ENCODE results near the gene HMG20A.

Gene HMG20A

DNA sequence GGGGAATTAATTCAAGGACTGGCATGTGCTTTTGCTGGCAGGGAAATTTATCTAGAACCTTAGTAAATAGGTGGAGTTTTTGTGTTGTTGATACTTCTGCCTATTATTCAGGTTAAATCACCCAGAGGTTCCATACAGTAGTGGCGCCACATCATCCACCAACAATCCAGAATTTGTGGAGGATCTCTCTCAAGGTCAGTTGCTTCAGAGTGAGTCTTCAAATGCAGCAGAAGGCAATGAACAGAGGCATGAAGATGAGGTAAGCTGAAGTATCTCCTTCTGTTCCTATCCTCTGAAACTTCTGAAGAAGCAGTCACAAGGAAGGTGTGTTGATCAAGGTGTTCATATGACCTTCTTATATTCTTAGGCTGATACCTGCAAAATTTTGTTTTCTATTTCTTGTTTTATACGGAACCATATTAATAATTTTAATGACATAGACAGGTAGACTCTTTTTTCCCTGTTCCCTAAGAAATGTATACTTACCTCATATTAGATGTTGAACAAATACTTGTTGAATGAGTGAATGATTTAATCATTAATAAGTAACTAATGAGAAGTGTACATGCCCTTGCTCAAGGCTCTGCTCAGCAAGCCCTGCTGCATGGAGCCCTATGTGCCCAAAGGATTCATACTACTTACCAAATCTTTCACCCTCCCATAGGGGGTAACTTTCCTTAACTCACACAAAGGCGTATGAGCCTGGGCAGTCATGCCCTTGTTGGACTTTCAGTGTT, 43.6 kb downstream of the HMG20A start:
- Histone ChIP-seq H4K5ac (ENCODE audit: low read length) (no peak overlapping the region), H3K4ac (ENCODE audit: low read depth, low read length) (no peak overlapping the region), H3K56ac (ENCODE audit: low read length) (no peak overlapping the region), H2BK15ac (replicated peaks; ENCODE audit: low read depth) (no peak overlapping the region), H3K4me3 (ENCODE audit: low read length) (no peak overlapping the region), H3K27ac (ENCODE audit: low read depth, low read length) (no peak overlapping the region), H2BK5ac (ENCODE audit: low read length) (no peak overlapping the region), H3K9ac (ENCODE audit: low read length) (no peak overlapping the region), H3K23ac (ENCODE audit: low read length) (no peak overlapping the region), H3K79me2 (ENCODE audit: control insufficient read depth, insufficient read depth, low read length) (no peaks in the 10 kb centered on the region), H3K4me1 (ENCODE audit: control insufficient read depth, low read depth, low read length) (no peaks in the 10 kb centered on the region), H3K18ac (ENCODE audit: low read length) (no peak overlapping the region), H4K8ac (ENCODE audit: low read depth, low read length) (no peak overlapping the region), H3K36me3 (ENCODE audit: control insufficient read depth, insufficient read depth, low read length) (no peaks in the 10 kb centered on the region), H3K4me2 (ENCODE audit: low read length) (no peak overlapping the region), H2AK5ac (ENCODE audit: low read length) (no peak overlapping the region), H3K27me3 (ENCODE audit: insufficient read depth, low read length, poor library complexity) (no peaks in the 10 kb centered on the region), H2BK120ac (ENCODE audit: low read depth, low read length) (no peak overlapping the region), H3K79me1 (ENCODE audit: low read length) (no peaks in the 10 kb centered on the region)
- no peak for DNase-seq
- no CpG with 5 or more reads among the region's 3 CpGs for WGBS (ENCODE audit: extremely low coverage, insufficient coverage, low lambda C conversion rate)

DNA sequence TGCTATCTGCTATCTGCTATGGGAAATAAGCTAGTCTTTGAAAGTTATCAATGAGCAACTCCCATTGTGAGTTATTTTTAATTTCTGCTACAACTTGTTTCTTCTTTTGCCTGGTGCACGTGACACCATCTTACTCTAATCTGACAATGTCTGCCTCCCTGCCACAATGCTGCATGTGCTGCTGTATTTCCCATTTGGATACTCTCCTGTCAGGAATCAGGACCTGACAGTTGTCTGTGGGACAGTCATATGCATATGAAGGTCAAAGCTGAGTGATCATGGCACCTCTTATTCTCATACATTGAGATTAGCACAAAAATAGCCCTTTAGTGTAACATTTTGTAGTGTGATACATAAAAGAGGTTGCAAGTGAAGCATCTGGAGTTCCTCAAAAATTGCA, 45.8 kb downstream of the HMG20A start:
- Histone ChIP-seq H3K18ac (ENCODE audit: low read length) (no peak overlapping the region), H3K36me3 (ENCODE audit: control insufficient read depth, insufficient read depth, low read length) (no peaks in the 10 kb centered on the region), H3K27ac (ENCODE audit: low read depth, low read length) (no peak overlapping the region), H3K4me2 (ENCODE audit: low read length) (no peak overlapping the region), H3K9ac (ENCODE audit: low read length) (no peak overlapping the region), H2BK15ac (replicated peaks; ENCODE audit: low read depth) (no peak overlapping the region), H2AK5ac (ENCODE audit: low read length) (no peak overlapping the region), H4K8ac (ENCODE audit: low read depth, low read length) (no peak overlapping the region), H3K79me1 (ENCODE audit: low read length) (no peaks in the 10 kb centered on the region), H3K56ac (ENCODE audit: low read length) (no peak overlapping the region), H3K4me1 (ENCODE audit: control insufficient read depth, low read depth, low read length) (no peaks in the 10 kb centered on the region), H3K27me3 (ENCODE audit: insufficient read depth, low read length, poor library complexity) (no peaks in the 10 kb centered on the region), H2BK5ac (ENCODE audit: low read length) (no peak overlapping the region), H4K5ac (ENCODE audit: low read length) (no peak overlapping the region), H2BK120ac (ENCODE audit: low read depth, low read length) (no peak overlapping the region), H3K23ac (ENCODE audit: low read length) (no peak overlapping the region), H3K79me2 (ENCODE audit: control insufficient read depth, insufficient read depth, low read length) (no peaks in the 10 kb centered on the region), H3K4me3 (ENCODE audit: low read length) (no peak overlapping the region), H3K4ac (ENCODE audit: low read depth, low read length) (no peak overlapping the region)
- no peak for DNase-seq
- no CpG with 5 or more reads among the region's 1 CpG for WGBS (ENCODE audit: extremely low coverage, insufficient coverage, low lambda C conversion rate)

DNA sequence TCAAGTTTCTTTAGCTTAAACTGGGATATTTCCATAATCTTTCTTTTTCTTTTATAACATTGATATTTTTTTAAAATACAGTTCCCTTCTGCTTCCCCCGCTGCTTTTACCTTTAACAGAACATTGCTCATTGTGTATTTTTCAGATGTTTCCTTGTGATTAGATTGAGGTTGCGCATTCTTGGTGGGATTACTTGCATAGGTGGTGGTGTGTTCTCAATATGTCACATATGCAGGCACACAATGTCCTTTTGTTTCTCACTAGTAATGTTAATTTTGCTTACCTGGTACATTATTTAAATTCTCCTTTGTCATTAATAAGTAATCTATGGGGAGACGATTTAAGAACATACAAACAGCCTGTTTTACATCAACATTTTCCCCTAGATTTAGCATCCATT, 48.2 kb downstream of the HMG20A start:
- no peak overlapping the region for H3K4me2 ChIP-seq (ENCODE audit: low read length)
- H3K4ac ChIP-seq (ENCODE audit: low read depth, low read length) = no peak overlapping the region
- no peak overlapping the region for H3K4me3 ChIP-seq (ENCODE audit: low read length)
- H3K23ac ChIP-seq (ENCODE audit: low read length) = no peak overlapping the region
- H3K27ac ChIP-seq (ENCODE audit: low read depth, low read length) = no peak overlapping the region
- H3K36me3 ChIP-seq (ENCODE audit: control insufficient read depth, insufficient read depth, low read length) = no peaks in the 10 kb centered on the region
- H4K8ac ChIP-seq (ENCODE audit: low read depth, low read length) = no peak overlapping the region
- no peak overlapping the region for H2BK120ac ChIP-seq (ENCODE audit: low read depth, low read length)
- no peak overlapping the region for H4K5ac ChIP-seq (ENCODE audit: low read length)
- H2BK15ac ChIP-seq (replicated peaks; ENCODE audit: low read depth) = no peak overlapping the region
- no peaks in the 10 kb centered on the region for H3K79me1 ChIP-seq (ENCODE audit: low read length)
- H3K9ac ChIP-seq (ENCODE audit: low read length) = no peak overlapping the region
- DNase-seq = no peak
- H2BK5ac ChIP-seq (ENCODE audit: low read length) = no peak overlapping the region
- no peak overlapping the region for H2AK5ac ChIP-seq (ENCODE audit: low read length)
- H3K27me3 ChIP-seq (ENCODE audit: insufficient read depth, low read length, poor library complexity) = no peaks in the 10 kb centered on the region
- H3K4me1 ChIP-seq (ENCODE audit: control insufficient read depth, low read depth, low read length) = no peaks in the 10 kb centered on the region
- no peak overlapping the region for H3K56ac ChIP-seq (ENCODE audit: low read length)
- H3K18ac ChIP-seq (ENCODE audit: low read length) = no peak overlapping the region
- H3K79me2 ChIP-seq (ENCODE audit: control insufficient read depth, insufficient read depth, low read length) = no peaks in the 10 kb centered on the region
- no CpG with 5 or more reads among the region's 3 CpGs for WGBS (ENCODE audit: extremely low coverage, insufficient coverage, low lambda C conversion rate)

DNA sequence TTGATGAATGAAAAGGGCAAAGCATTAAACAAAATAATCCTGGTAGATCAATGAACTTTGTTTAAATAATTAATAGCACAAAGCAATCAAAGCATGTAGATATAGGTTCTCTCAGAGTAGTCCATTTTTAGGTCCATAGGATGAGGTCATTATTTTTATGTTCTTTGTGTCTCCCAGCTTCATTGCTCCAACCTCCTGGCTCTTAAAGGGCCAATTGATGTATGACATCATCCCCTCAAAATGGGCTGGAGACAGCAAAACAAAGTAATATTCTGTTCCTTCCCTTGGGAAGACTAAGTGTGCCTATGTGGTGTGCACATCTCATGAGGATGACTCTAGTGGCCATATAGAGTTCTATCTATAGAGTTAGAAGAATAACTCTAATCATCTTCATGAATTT, 49.5 kb downstream of the HMG20A start:
- DNase-seq = no peak
- no peaks in the 10 kb centered on the region for H3K27me3 ChIP-seq (ENCODE audit: insufficient read depth, low read length, poor library complexity)
- no peak overlapping the region for H2BK5ac ChIP-seq (ENCODE audit: low read length)
- no peak overlapping the region for H4K5ac ChIP-seq (ENCODE audit: low read length)
- H4K8ac ChIP-seq (ENCODE audit: low read depth, low read length) = peak overlapping the region; percentile 5
- H3K18ac ChIP-seq (ENCODE audit: low read length) = no peak overlapping the region
- H3K4me2 ChIP-seq (ENCODE audit: low read length) = no peak overlapping the region
- no peak overlapping the region for H3K27ac ChIP-seq (ENCODE audit: low read depth, low read length)
- no peaks in the 10 kb centered on the region for H3K36me3 ChIP-seq (ENCODE audit: control insufficient read depth, insufficient read depth, low read length)
- no peak overlapping the region for H3K4me3 ChIP-seq (ENCODE audit: low read length)
- no peak overlapping the region for H2BK120ac ChIP-seq (ENCODE audit: low read depth, low read length)
- no peak overlapping the region for H3K56ac ChIP-seq (ENCODE audit: low read length)
- no peak overlapping the region for H2AK5ac ChIP-seq (ENCODE audit: low read length)
- H3K79me2 ChIP-seq (ENCODE audit: control insufficient read depth, insufficient read depth, low read length) = no peaks in the 10 kb centered on the region
- H3K4ac ChIP-seq (ENCODE audit: low read depth, low read length) = no peak overlapping the region
- no peak overlapping the region for H2BK15ac ChIP-seq (replicated peaks; ENCODE audit: low read depth)
- no peak overlapping the region for H3K23ac ChIP-seq (ENCODE audit: low read length)
- H3K9ac ChIP-seq (ENCODE audit: low read length) = no peak overlapping the region
- H3K79me1 ChIP-seq (ENCODE audit: low read length) = no peaks in the 10 kb centered on the region
- no peaks in the 10 kb centered on the region for H3K4me1 ChIP-seq (ENCODE audit: control insufficient read depth, low read depth, low read length)

GRCh38 chr15:77473328-77473727, 52.6 kb downstream of the HMG20A start:
- Histone ChIP-seq H2BK5ac (ENCODE audit: low read length) (no peak overlapping the region), H2BK120ac (ENCODE audit: low read depth, low read length) (no peak overlapping the region), H3K27ac (ENCODE audit: low read depth, low read length) (no peak overlapping the region), H3K79me2 (ENCODE audit: control insufficient read depth, insufficient read depth, low read length) (no peaks in the 10 kb centered on the region), H3K23ac (ENCODE audit: low read length) (no peak overlapping the region), H3K4me2 (ENCODE audit: low read length) (no peak overlapping the region), H4K8ac (ENCODE audit: low read depth, low read length) (no peak overlapping the region), H3K4me1 (ENCODE audit: control insufficient read depth, low read depth, low read length) (no peaks in the 10 kb centered on the region), H3K9ac (ENCODE audit: low read length) (no peak overlapping the region), H3K36me3 (ENCODE audit: control insufficient read depth, insufficient read depth, low read length) (peaks cover 2% of the 10 kb centered on the region), H3K18ac (ENCODE audit: low read length) (no peak overlapping the region), H2BK15ac (replicated peaks; ENCODE audit: low read depth) (no peak overlapping the region), H3K56ac (ENCODE audit: low read length) (no peak overlapping the region), H3K27me3 (ENCODE audit: insufficient read depth, low read length, poor library complexity) (no peaks in the 10 kb centered on the region), H4K5ac (ENCODE audit: low read length) (no peak overlapping the region), H3K4ac (ENCODE audit: low read depth, low read length) (no peak overlapping the region), H3K79me1 (ENCODE audit: low read length) (no peaks in the 10 kb centered on the region), H2AK5ac (ENCODE audit: low read length) (no peak overlapping the region), H3K4me3 (ENCODE audit: low read length) (no peak overlapping the region)
- no peak for DNase-seq

GRCh38 chr15:77474310-77474988, 53.8 kb downstream of the HMG20A start:
- no peaks in the 10 kb centered on the region for H3K79me2 ChIP-seq (ENCODE audit: control insufficient read depth, insufficient read depth, low read length)
- no peak overlapping the region for H3K18ac ChIP-seq (ENCODE audit: low read length)
- WGBS (ENCODE audit: extremely low coverage, insufficient coverage, low lambda C conversion rate) = no CpG with 5 or more reads among the region's 3 CpGs
- H3K27ac ChIP-seq (ENCODE audit: low read depth, low read length) = no peak overlapping the region
- H2BK5ac ChIP-seq (ENCODE audit: low read length) = no peak overlapping the region
- no peak overlapping the region for H3K4me2 ChIP-seq (ENCODE audit: low read length)
- no peak overlapping the region for H2BK15ac ChIP-seq (replicated peaks; ENCODE audit: low read depth)
- H2BK120ac ChIP-seq (ENCODE audit: low read depth, low read length) = no peak overlapping the region
- no peak overlapping the region for H3K23ac ChIP-seq (ENCODE audit: low read length)
- H3K56ac ChIP-seq (ENCODE audit: low read length) = no peak overlapping the region
- no peak overlapping the region for H2AK5ac ChIP-seq (ENCODE audit: low read length)
- H3K36me3 ChIP-seq (ENCODE audit: control insufficient read depth, insufficient read depth, low read length) = peaks cover 2% of the 10 kb centered on the region
- no peak overlapping the region for H4K5ac ChIP-seq (ENCODE audit: low read length)
- H4K8ac ChIP-seq (ENCODE audit: low read depth, low read length) = no peak overlapping the region
- no peaks in the 10 kb centered on the region for H3K79me1 ChIP-seq (ENCODE audit: low read length)
- no peaks in the 10 kb centered on the region for H3K27me3 ChIP-seq (ENCODE audit: insufficient read depth, low read length, poor library complexity)
- no peak overlapping the region for H3K4me3 ChIP-seq (ENCODE audit: low read length)
- no peak overlapping the region for H3K9ac ChIP-seq (ENCODE audit: low read length)
- no peak for DNase-seq
- H3K4me1 ChIP-seq (ENCODE audit: control insufficient read depth, low read depth, low read length) = no peaks in the 10 kb centered on the region
- no peak overlapping the region for H3K4ac ChIP-seq (ENCODE audit: low read depth, low read length)

Data from mesendoderm (in vitro differentiated cells).